ENCODE data around the gene TUNAR.
"Not testable (repeated sequence)": the region's sequence is repeated elsewhere in the genome, so short reads cannot be mapped to it uniquely, and the experiment has no call there.

TUNAR gene

DNA sequence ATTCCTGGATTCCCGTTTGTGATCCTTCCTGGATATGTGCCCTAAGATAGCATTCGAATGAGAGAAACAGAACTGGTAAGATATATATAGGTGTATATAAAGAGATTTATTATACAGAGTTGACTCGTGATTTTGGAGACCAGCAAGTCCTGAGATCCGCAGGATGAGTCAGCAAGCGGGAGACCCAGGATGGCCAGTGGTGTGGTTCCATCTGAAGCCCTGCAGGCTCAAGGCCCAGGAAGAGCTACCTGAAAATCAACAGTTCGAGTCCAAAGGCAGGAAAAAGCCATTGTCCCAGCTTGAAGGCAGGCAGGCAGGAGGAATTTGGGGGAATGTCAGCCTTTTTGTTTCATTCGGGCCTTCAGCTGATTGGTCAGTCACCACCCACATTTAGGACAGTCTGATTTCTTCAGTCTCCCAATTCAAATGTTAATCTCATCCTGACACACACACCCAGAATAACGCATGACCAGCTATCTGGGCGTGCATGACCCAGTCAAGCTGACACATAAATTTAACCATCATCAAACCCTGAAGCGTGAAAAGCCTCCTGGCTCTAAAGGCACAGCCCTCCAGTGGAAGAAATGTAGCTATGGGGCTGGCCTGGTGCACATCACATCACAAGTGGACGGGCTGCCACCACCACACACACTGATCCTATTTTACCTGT lies 44.3 kb downstream of the TUNAR start:
- no peak for FAIRE-seq

DNA sequence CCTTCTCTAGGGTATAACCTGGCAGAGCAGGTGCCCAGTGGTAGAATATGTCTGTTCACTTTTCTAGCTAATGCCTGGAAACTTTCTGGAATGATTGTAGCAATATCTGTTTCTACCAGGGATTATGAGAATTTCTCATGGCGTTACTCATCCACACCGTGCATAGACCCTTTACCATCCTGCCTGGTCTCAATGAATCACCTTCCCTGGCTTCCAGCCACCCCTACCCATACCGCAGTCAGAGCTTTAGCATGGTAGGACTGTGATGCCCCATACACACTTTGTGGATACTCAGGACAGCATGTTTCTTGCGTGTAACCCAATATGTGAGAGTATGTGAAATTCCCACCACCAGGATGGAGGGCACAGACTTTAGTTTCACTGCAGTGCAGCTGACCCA lies 45.4 kb downstream of the TUNAR start:
- FAIRE-seq = no peak

DNA sequence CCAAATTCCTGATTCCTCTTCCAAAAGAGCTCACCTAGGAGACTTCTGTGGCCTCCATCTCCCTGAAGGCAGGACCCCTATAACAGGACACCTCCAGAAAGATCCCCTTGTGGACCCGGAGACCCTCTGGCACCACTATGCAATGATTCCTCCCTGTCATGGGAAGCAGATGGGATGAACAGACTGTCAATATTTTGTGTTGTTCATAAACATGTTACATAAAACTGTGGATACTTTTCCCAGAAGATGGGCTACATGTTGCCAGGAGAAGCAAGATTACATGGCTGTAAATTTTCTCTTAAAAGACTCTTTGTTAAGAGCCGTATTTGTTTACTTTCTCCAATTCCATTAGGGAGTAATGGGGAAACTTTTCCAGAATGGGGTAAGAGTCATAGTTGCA lies 52.1 kb downstream of the TUNAR start:
- no peak for FAIRE-seq

DNA sequence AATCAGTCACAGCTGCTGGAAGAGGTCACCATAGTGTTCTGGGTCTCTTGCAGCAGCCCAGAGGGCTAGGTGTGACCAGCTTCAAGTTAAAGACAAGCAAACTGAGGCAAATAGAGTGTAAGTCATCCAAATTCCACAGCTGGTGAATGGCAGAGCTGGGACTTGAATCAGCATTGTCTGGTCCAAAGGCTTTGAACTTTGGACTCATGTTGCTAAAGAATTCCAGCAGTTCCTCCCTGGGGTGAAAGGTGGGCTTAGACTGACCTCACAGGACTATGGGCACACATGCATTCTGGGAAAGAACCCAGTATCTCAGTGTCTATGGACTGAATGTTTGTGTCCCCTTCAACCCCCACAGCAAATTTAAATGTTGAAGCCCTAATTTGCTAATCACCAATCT lies 54.8 kb downstream of the TUNAR start:
- no peak for FAIRE-seq

DNA sequence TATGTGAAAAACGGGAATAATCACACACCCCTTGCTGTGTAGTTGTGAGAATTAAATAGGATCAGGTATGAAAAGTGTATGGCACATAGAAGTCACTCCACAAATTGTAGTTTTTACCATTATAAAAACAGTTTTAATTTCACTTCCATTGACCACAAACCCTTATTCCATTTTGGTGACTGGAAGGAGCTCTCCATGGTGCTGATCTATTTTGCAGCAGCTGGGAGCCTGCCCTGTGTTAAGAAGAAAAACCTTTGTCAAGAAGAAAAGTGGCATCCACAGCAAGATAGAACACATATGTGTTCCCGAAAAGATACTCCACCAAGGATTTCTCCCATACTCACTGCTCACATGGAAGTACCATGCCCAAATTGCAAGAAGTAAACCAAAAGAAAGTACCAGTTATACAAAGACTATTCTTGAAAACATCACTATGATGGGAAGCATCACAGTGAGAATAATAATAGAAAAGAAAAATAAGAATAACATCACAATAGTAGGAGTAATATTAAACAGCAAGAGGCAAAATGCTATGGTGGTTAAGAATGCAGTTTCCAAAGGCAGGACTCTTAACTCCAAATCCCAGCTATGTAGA lies 58.7 kb downstream of the TUNAR start:
- FAIRE-seq = peak; percentile 64

DNA sequence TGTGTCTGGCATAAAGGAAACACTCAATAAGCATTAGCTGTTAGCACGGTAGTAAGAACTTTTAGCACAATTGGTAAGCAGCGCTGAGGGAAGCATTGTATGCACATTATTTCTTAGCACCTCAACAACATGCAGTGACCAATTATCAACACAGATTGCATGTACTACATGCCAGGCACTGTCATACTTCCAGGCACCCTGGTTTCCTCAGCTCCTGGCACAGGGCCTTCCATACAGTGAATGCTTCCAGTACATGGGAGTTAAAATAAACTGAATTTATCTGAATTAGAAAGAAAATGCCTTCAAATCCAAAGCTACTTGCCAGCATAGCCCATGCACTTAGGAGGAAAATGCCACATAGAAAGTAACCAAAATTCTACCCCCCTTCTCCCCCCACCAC lies 59.4 kb downstream of the TUNAR start:
- no peak for FAIRE-seq

DNA sequence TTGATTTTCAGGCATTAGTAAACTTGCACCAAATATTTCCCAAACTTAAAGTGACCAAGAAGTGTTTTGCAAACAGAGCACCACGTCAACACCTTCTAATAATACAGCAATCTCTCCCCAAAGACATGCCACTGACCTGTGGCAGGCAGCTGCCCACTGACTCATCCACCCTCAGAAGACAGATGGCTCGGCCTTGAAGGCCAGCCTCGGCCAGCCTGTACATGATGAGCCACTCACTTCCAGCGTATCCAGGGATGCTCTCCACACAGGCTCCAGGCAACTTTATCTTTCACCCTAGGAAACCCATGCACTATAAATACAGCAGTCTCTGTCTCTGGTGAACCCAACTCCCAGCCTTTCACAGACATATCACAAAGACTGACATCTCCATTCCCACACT lies 62.7 kb downstream of the TUNAR start:
- no peak for FAIRE-seq

DNA sequence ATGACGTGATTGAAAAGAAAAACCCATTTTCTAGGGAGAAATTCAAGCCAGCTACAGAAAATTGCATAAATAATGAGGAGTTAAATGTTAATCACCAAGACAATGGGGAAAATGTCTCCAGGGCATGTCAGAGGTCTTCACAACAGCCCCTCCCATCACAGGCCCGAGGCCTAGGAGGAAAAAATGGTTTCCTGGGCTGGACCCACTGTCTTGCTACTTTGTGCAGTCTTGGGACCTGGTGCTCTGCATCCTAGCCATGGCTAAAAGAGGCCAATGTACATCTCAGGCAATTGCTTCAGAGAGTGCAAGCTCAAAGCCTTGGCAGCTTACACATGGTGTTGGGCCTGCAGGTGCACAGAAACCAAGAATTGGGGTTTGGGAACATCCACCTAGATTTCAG lies 65.3 kb downstream of the TUNAR start:
- FAIRE-seq = no peak

DNA sequence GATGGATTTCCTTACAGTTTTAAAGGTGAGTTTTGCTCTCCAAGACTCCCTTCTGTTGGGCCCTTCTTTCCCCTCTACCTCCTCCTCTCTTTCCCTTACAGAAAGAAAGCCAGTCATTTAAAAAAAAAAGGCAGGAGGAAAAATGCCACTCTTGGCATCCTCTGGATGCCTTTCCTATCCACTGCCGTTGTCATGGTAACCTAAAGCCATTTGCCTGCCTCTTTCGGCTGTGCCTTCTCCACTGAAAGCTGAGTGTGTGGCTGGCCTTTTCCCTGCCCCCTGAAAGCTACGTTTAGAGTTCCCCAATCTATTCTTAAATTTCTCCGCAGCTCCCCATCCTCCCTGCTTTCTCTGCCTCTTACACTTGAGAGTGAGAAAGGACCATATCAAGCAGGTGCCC lies 67.1 kb downstream of the TUNAR start:
- FAIRE-seq = no peak

DNA sequence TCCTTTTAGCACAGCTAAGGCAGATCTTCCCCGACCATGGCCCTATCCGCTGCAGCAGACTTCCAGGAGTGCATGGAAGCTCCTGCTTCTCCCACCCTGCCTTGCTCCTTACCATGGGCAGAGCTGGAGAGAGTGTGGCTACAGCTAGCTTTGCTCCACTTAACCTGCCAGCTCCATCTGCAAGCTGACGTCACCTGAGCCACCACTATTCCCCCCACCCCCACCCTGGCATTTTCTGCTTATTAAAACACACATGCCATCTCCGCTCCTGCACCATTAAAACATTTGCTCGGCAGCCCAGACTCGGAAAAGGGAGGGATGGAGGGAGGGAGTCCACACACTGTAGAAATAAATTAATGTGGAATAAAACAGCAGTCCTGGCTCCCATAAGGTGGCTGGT lies 67.8 kb downstream of the TUNAR start:
- FAIRE-seq = no peak

DNA sequence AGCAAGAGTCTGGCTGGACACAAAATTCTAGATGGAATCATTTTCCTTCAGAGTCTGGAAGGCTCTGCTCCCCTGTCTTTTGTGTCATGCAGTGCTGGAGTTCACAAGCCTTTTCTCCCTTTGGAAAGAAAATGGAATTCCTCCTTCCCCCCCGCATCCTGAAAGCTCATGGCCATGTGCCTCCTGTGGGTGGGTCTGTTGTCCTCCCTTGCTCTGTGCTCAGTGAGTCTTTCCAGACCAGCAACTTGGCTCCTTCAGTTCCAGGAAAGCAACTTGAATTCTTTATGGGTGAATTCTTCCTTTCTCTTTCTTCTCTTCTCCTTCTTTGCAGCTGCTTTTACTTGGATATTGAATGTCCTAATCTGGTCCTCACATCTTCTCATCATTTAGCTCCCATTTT lies 70.2 kb downstream of the TUNAR start:
- FAIRE-seq = peak; percentile 26

DNA sequence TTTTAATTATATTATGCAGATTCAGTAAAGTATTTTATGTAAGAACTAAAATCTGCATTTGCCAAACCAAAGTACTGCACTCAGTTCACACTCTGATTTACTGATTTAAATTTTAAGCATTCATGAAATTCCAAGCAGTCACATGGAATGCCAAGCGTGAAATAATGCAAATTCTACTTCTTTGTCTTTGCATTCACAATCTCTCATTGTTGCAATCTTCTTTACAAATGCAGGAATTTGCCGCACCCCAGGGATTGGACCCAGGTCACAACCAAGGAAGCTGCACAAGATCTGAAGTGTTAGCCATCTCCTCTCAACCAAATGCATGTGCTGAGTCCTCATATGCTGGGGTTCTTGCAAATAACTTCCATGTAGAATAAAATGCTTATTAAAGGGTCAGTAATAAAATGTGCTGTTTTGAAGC lies 71.9 kb downstream of the TUNAR start:
- no peak for FAIRE-seq

DNA sequence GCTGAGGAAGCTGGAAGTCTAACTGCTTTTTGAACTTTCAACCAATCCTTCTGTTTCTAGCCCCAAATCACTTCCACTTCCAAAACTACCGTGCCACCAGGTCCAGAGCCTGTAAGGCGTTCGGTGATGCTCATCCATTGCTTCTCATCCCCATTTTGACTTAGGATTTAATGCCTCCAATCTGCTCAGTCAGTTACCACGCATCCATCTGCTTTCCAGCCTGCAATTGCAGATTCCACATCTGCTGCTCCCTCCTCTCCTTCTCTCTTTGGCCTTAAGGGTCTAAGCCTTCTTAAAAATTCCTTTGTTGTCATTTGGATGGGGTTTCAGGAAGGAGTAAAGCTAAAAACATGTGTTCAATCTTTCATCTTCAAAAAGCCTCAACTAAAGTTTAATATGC lies 74.7 kb downstream of the TUNAR start:
- FAIRE-seq = no peak

DNA sequence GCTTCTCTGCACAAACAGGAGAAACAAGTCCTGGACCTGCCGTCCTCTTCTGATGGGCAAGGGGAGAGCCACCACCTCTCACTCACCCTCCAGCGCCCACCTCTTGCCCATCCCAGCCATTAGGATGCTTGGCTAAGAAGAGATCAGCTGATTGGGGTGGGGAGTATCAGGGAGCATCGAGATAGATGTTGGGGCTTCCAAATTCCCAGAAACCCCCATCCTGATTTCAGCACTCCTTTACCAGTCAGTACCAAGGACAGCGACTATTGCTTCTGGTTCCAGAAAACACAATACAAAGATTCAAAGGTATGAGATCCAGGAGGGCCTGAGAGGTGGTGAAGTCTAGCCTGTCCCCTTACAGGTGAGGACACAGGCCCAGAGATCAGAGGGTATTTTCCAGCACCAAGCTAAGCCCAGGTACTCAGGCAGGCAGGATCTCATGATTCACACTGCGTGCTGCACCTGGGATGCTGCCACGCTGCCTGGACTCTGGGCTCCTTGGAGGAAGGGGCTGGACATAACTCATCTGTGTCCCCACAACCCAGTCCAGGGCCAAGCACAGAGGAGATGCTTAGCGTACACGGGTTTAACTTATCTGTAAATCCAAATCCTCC lies 76.6 kb downstream of the TUNAR start:
- no peak for FAIRE-seq

DNA sequence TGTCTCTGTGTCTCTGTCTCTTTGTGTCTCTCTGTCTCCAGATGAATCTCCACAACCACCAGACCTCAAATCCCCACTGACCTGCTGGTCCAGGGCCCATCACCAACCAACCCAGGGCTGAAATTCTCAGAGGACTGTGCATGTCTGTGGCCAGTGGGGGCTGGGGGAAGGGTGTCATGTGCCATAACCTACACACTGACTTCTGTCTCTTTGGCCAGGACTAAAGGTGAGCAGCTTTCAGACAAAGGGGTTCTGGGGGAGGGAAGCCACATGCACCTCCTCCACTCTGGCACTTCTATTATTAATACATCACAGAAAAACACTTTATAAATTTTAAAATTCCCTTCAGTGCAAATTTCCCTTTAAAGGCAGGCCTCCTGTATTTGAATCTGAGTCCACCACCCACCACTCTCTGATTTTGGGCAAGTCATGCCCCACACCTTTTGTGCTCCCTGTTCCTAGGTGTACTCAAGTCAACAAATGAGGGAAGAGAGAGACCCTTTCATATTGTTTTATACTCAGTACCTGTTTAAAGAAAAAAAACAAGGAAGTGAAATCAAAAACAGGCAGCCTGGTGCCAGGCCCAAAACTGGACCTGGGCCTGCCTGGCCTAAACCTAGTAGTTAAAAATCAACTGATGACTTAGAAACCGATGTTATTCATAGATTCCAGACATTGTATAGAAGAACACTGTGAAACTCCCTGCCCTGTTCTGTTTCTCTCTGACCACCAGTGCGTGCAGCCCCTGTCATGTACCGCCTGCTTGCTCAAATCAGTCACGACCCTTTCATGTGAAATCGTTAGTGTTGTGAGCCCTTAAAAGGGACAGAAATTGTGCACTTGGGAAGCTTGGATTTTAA lies 80.2 kb downstream of the TUNAR start:
- FAIRE-seq = no peak

DNA sequence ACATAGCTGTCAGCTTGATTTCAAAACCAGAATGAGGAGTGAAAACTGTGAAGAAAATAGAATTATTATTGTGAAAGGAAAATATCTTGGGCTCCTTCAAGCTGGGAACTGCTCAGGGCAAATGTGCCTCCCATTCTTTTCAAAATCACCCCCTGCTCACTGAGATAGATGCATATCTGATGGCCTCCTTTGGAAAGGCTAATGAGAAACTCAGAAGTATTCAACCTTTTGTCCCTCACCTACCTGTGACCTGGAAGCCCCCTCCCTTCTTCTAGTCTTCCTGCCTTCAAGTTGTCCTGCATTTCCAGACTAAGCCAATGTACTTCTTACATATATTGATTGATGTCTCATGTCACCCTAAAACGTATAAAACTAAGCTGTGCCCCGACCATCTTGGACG lies 81.5 kb downstream of the TUNAR start:
- FAIRE-seq = no peak

DNA sequence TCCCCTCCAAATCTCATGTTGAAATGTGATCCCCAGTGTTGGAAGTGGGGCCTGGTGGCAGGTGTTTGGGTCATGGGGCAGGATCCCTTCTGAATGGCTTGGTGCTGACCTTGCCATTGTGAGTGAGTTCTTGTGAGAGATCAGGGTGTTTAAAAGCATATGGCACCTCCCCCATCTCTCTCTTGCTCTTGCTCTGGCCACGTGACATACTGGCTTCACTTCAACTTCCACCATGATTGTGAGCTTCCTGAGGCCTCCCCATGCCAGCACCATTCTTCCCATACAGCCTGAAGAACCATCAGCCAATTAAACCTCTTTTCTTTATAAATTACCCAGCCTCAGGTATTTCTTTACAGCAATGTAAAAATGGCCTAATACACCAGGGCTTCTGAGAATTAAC lies 82.7 kb downstream of the TUNAR start:
- FAIRE-seq = no peak

DNA sequence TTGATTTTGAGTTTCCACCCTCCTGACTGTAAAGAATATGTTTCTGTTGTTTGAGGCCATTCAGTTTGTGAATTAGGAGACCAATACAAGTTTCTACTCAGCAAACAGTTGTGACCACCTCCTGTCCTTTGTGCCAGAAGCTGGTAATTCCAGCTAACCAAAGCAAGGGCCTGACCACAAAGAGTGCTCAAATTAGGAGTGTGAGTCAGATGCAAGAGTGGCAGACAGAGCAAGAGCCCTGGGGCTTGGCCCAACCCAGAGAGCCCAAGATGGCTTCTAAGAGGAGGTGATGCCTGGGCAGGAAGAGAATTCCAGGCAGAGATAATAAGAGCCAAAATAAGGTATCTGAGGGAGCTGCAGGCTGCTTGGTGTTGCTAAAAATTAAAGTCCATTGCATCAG lies 84.8 kb downstream of the TUNAR start:
- no peak for FAIRE-seq

DNA sequence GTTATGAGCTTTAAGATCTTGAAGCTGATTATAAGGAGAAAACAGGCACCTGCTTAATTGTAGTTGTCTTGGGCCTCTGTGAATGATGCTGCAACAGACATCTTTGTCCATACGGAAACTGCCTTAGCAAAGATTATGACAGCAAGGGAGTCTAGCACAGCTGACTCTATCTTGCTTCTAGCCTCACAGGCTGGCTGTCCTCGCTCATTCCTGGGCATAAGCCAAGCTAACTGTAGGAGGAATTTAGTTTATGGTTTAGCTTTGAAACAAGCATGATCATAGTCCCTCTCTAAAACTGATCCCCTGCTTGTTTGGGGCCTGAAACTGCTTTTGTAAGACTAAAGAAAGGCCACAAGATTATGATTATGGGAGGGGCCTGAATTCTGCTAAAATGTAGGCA lies 88.3 kb downstream of the TUNAR start:
- no peak for FAIRE-seq

DNA sequence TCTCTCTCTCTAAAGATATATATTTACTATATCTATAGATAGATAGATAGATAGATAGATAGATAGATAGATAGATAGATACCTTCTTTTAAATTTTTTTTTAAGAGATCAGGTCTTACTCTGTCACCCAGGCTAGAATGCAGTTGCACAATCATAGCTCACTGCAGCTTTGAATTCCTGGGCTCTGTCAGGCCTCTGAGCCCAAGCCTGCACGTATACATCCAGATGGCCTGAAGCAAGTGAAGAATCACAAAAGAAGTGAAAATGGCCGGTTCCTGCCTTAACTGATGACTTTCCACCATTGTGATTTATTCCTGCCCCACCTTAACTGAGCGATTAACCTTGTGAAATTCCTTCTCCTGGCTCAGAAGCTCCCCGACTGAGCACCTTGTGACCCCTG lies 91.4 kb downstream of the TUNAR start:
- not testable (repeated sequence) for FAIRE-seq

All from endometrium (tissue), 2 donors.